Peyer's patch (tissue), 4 donors: ENCODE results near the gene PWP1. TPM values are rescaled to one million over a fixed set of nuclear protein-coding genes. Genes with fewer than 3 reads are reported as not detected.

Experiments
- DNase-seq, 3 donors: peaks; one replicate each; pipeline ENCODE4 v3.0.0-alpha.2; 2017 to 2019
- H3K27ac ChIP-seq, 4 donors: fragments of 200-600 bp; sonication (generic); one replicate each; pipeline ENCODE4 v1.5.1; 2016 to 2019
- H3K27me3 ChIP-seq, 2 donors: fragments of 200-600 bp; sonication (generic); one replicate each; pipeline ENCODE4 v1.5.1; 2019
- H3K36me3 ChIP-seq, 3 donors: fragments of 200-600 bp; sonication (generic); one replicate each; pipeline ENCODE4 v1.5.1; 2016 to 2019
- H3K4me1 ChIP-seq, 4 donors: fragments of 200-600 bp; sonication (generic); one replicate each; pipeline ENCODE4 v1.5.1; 2016 to 2019
- H3K4me3 ChIP-seq, 4 donors: fragments of 200-600 bp; sonication (generic); 1 replicate in 3 of 4; 2 replicates in 1 of 4; pipeline ENCODE4 v1.5.1; 2016 to 2019; ENCODE audit warnings: mild to moderate bottlenecking in 1 of 4
- H3K9me3 ChIP-seq, 4 donors: fragments of 200-600 bp; sonication (generic); one replicate each; pipeline ENCODE4 v1.5.1; 2016 to 2019; ENCODE audit warnings: mild to moderate bottlenecking in 1 of 4
- CTCF ChIP-seq, 6 experiments: fragments of 450-650 bp in 4 of 6; fragments of 200-600 bp in 2 of 6; sonication (generic) in 1 of 6; IDR thresholded peaks; one replicate each; pipeline ENCODE4 v1.5.1; 2017 to 2019; ENCODE audit warnings: antibody characterized with exemption in 6 of 6, mild to moderate bottlenecking in 3 of 6, moderate library complexity in 1 of 6
- POLR2A ChIP-seq, 2 donors: fragments of 450-650 bp; IDR thresholded peaks; one replicate each; pipeline ENCODE4 v1.5.1; 2017; ENCODE audit warnings: antibody characterized with exemption in 2 of 2, mild to moderate bottlenecking in 2 of 2, moderate library complexity in 2 of 2
- total RNA-seq, 4 donors: library from RNA; depleted of rRNA; stranded (reverse); fragments of >200 nt; gene quantifications; one replicate each; pipeline ENCODE4 v1.1.0, GENCODE V29; 2016

PWP1 gene
- 100 to 1,000 TPM in 1 of 4 donors, 10 to 100 TPM in 3; 21.7 to 178 (median 31.8) TPM for total RNA-seq

DNA sequence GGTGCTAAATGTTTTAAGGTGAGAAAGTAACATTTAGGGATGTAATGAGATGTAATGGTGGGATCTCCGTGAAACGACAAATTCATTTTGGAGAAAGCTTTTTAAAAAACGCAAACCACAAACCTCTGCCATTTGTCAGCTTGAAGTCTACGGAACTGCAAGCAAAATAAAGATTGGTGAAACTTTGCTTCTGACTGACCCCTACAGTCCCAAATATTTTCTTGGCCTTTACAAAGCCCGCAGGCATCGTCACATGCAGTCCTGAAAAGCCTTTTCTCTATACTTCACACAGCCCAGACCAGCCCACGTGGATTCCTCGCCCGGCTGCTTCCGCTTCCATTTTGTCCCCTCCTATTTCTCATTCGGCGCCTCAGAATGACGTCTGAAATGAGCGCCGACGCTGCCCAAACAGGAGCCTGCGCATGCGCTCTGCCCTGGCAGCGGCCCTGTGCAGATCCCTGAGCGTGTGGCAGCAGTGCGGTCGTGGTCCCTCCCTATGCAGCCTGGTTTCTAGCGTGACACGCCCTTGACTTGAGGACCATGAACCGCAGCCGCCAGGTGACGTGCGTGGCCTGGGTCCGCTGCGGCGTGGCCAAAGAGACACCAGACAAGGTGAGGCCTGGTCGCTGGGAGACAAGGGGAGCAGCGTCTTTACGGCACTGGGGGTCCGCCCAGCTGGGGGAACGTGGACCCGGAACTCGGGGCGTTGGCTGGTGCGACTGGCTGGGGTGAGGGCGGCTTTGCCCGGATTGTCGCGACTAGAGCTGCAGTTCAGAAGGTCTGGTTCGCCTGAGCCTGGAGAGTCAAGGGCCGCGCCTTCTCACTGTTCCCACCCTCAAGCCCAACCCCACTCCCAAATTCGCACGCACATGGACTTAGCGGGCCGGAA lies at the start of gene PWP1:
PWP1 (plus strand) TSS at position 440 of the 889 bp plus-strand sequence; CDS start at position 541, 101 bp downstream.
- TF ChIP-seq CTCF (IDR thresholded peaks at IDR 0.05), result peak in 1 of 6 experiments; percentile 21
- peak; percentile 62 to 77 for TF ChIP-seq POLR2A (IDR thresholded peaks at IDR 0.05)

GRCh38 chr12:107641154-107641553 lies 44.4 kb upstream of the PWP1 start:
- DNase-seq, result no peak
- TF ChIP-seq POLR2A (IDR thresholded peaks at IDR 0.05), result no peak
- no peak for TF ChIP-seq CTCF (IDR thresholded peaks at IDR 0.05)
- no peaks in the 10 kb centered on the region for H3K9me3 ChIP-seq

More for the DNA sequence above, at the start of gene PWP1:
- peak within 1 kb of the TSS; percentile 77 to 87 (median 82) for H3K27ac ChIP-seq
- peak within 1 kb of the TSS; percentile 55 to 78 (median 74) for H3K4me3 ChIP-seq
- no peaks in the 10 kb centered on the region for H3K27me3 ChIP-seq
- peak; percentile 96 to 98 (median 97) for DNase-seq
- no peaks in the 10 kb centered on the region for H3K9me3 ChIP-seq
- H3K36me3 ChIP-seq, result peaks cover 0 to 24% (median 0%) of the 10 kb centered on the region in 3 donors
- H3K4me1 ChIP-seq, result peaks cover 0 to 15% (median 2%) of the 10 kb centered on the region in 4 donors

GRCh38 chr12:107642240-107642639 lies 43.4 kb upstream of the PWP1 start:
- Histone ChIP-seq H3K27me3 (no peaks in the 10 kb centered on the region), H3K36me3 (no peaks in the 10 kb centered on the region), H3K9me3 (no peaks in the 10 kb centered on the region), H3K27ac (no peak overlapping the region), H3K4me3 (no peak overlapping the region), H3K4me1 (no peaks in the 10 kb centered on the region)
- DNase-seq, result no peak
- TF ChIP-seq POLR2A (IDR thresholded peaks at IDR 0.05), result no peak
- TF ChIP-seq CTCF (IDR thresholded peaks at IDR 0.05), result no peak

More at GRCh38 chr12:107641154-107641553, 44.4 kb upstream of the PWP1 start:
- no peaks in the 10 kb centered on the region for H3K27me3 ChIP-seq
- H3K36me3 ChIP-seq, result no peaks in the 10 kb centered on the region
- H3K4me1 ChIP-seq, result no peaks in the 10 kb centered on the region
- H3K27ac ChIP-seq, result no peak overlapping the region
- no peak overlapping the region for H3K4me3 ChIP-seq

- Histone ChIP-seq H3K27ac (no peak overlapping the region), H3K27me3 (no peaks in the 10 kb centered on the region), H3K36me3 (no peaks in the 10 kb centered on the region), H3K4me3 (no peak overlapping the region), H3K4me1 (no peaks in the 10 kb centered on the region), H3K9me3 (no peaks in the 10 kb centered on the region)
- TF ChIP-seq POLR2A (IDR thresholded peaks at IDR 0.05), result no peak
- no peak for TF ChIP-seq CTCF (IDR thresholded peaks at IDR 0.05)
- DNase-seq, result no peak
Observed at GRCh38 chr12:107645630-107646333, 39.8 kb upstream of the PWP1 start.

DNA sequence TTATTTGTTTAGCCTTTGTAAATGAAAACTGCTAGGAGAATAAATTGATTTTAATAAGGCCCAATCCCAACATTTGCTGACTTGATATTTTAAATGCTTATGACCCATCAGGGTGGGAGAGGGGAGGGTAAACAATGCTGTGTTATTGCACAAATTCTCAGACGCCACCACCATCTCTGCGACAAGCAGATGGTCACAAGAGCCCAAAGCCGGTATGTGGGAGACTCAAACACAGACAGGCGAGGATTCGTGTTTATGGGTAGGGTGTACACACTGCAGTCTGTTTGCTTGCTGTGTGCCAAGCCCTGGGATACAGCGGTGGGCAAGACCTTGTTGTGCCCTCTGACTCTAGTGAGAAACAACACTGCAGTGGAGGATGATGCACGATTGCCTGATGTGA lies 39.2 kb upstream of the PWP1 start:
- Histone ChIP-seq H3K27me3 (no peaks in the 10 kb centered on the region), H3K4me3 (no peak overlapping the region), H3K9me3 (no peaks in the 10 kb centered on the region), H3K4me1 (no peaks in the 10 kb centered on the region), H3K36me3 (no peaks in the 10 kb centered on the region), H3K27ac (no peak overlapping the region)
- TF ChIP-seq POLR2A (IDR thresholded peaks at IDR 0.05), result no peak
- no peak for TF ChIP-seq CTCF (IDR thresholded peaks at IDR 0.05)
- no peak for DNase-seq
